BJ (cell line): ENCODE measurements around the gene ITGB1. TPM values are rescaled to one million over a fixed set of nuclear protein-coding genes. Genes with fewer than 3 reads are reported as not detected.

Source experiments
- CTCF ChIA-PET: fragments of 350-600 bp; formaldehyde crosslinking; extraction: SDS; loops from one replicate; lab custom pipeline; 2021; ENCODE audit warnings: antibody characterized with exemption, inconsistent platforms; lab: Yijun Ruan, JAX
- POLR2A ChIA-PET: fragments of 300-600 bp; sonication (Branson Sonifier 250); formaldehyde crosslinking; extraction: SDS; loops from one replicate; lab custom pipeline; 2021; ENCODE audit warnings: antibody characterized with exemption; lab: Charles Lee
- DNase-seq: peaks from one replicate; pipeline ENCODE4 v3.0.0-alpha.2; 2011; ENCODE audit warnings: low read depth
- H3K27me3 ChIP-seq: 2 replicates; pipeline ENCODE4 v1.6.0; 2011; ENCODE audit warnings: low read length; ENCODE audit not compliant: control insufficient read depth, insufficient read depth
- H3K36me3 ChIP-seq: 2 replicates; pipeline ENCODE4 v1.5.1; 2011; ENCODE audit warnings: low read length; ENCODE audit not compliant: control insufficient read depth, insufficient read depth
- H3K4me3 ChIP-seq: 2 replicates; pipeline ENCODE4 v1.5.1; 2011; ENCODE audit warnings: low read depth, mild to moderate bottlenecking, control low read depth, low read length
- polyA plus RNA-seq: library from polyadenylated mRNA; depleted of rRNA; stranded (reverse); fragments of >200 nt; gene quantifications from 2 replicates; pipeline ENCODE4 v1.2.3, GENCODE V29; 2011
- TF ChIP-seq, protein P1 (sequence below): IDR thresholded peaks from 2 replicates; pipeline ENCODE4 v1.5.1; 2011; ENCODE audit warnings: low read depth, mild to moderate bottlenecking, control low read depth, inconsistent platforms, low read length, moderate library complexity; ENCODE audit not compliant: insufficient read depth

ITGB1 gene
- polyA plus RNA-seq, 1 experiment, result 824 TPM

DNA sequence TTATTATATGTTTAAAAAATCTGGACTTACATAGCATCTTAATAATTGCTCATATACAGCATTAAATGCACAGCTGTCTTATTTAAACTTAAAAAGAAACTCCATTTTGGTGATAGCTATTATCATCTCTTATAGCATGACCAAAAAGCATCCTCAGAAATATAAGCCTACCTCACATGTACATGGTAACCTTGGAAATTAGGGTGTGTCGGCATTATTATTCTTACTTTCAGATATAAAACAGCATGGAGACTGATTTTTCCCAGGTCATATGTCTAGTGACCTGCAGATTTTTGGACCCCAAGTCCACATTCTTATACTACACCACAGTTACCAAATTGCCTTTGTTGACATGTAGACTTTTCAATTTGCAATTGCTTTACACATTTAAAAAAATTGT is 29.1 kb upstream of the ITGB1 start:
- DNase-seq, result no peak
- ChIA-PET POLR2A (no interaction called here), CTCF (interaction anchor here (1.5 kb wide), 1 partner anchor 15 kb away, joined by 3 read pairs; no protein-coding TSS in a partner anchor)
- TF ChIP-seq, protein P1, sequence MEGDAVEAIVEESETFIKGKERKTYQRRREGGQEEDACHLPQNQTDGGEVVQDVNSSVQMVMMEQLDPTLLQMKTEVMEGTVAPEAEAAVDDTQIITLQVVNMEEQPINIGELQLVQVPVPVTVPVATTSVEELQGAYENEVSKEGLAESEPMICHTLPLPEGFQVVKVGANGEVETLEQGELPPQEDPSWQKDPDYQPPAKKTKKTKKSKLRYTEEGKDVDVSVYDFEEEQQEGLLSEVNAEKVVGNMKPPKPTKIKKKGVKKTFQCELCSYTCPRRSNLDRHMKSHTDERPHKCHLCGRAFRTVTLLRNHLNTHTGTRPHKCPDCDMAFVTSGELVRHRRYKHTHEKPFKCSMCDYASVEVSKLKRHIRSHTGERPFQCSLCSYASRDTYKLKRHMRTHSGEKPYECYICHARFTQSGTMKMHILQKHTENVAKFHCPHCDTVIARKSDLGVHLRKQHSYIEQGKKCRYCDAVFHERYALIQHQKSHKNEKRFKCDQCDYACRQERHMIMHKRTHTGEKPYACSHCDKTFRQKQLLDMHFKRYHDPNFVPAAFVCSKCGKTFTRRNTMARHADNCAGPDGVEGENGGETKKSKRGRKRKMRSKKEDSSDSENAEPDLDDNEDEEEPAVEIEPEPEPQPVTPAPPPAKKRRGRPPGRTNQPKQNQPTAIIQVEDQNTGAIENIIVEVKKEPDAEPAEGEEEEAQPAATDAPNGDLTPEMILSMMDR, result no peak
- H3K27me3 ChIP-seq, result no peaks in the 10 kb centered on the region
- no peaks in the 10 kb centered on the region for H3K36me3 ChIP-seq
- H3K4me3 ChIP-seq, result no peak overlapping the region

DNA sequence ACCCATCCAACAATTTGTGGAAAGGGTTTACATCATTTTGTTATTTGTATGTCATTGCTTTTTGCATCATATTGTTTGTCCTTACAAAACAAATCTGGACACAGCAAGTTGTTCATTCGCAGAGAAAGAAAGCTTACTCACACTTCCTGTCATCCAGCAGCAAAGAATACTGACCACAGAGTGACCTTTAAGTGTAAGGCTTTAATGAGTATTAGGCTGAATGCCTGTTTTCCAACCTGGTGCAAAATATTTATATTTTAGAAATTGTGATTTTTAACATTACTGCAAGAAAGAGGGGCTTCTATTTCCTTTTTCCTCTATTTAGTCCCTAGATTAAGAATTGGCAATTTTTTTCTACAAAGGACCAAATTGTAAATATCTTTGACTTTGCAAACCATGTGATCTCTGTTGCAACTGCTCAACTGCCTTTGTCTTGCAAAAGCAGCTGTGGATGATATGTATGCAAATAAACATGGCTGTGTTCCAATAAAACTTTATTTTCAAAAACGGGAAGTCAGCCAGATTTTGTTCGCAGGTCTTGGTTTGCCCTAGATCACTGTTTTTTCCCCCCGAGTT is 27.8 kb upstream of the ITGB1 start:
- H3K27me3 ChIP-seq, result no peaks in the 10 kb centered on the region
- TF ChIP-seq, protein P1, result no peak
- DNase-seq, result no peak
- POLR2A ChIA-PET, result interaction anchor here (1.0 to 1.2 kb wide), 2 partner anchors 23 to 25 kb away, joined by 3 to 33 read pairs; no protein-coding TSS in a partner anchor
- H3K36me3 ChIP-seq, result no peaks in the 10 kb centered on the region
- no peak overlapping the region for H3K4me3 ChIP-seq
- CTCF ChIA-PET, result interaction anchor here (0.6 to 2.1 kb wide), 4 partner anchors 19 to 1022 kb away, joined by 3 to 7 read pairs (median 4); no protein-coding TSS in a partner anchor

GRCh38 chr10:32985341-32985764 is 27.3 kb upstream of the ITGB1 start:
- TF ChIP-seq, protein P1, result no peak
- CTCF ChIA-PET, result interaction anchor here (0.7 to 2.1 kb wide), 4 partner anchors 13 to 24 kb away, joined by 3 to 7 read pairs (median 4); no protein-coding TSS in a partner anchor
- no peak overlapping the region for H3K4me3 ChIP-seq

DNA sequence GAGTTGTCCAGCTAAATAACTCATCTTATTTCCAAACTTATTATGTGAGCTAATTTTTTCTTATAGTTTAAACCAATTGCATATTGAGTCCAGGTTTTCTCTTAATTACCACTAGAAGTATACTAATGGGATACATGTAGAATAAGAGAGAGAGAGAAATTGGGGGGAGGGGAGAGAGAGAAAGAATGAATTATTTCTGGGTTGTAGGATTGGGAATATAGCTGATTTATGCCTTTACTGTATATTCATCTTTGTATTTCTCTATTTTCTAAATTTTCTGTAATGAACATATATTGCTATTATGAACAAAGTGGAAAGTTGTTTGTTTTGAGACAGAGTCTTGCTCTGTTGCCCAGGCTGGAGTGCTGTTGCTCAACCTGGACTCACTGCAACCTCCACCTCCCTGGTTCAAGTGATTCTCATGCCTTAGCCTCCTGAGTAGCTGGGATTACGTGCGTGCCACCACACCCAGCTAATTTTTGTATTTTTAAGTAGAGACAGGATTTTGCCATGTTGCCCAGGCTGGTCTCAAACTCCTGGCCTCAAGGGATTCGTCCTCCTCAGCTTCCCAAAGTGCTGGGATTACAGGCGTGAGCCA is 26.1 kb upstream of the ITGB1 start:
- CTCF ChIA-PET, result interaction anchor here (0.8 to 2.1 kb wide), 6 partner anchors 18 to 29 kb away, joined by 3 to 6 read pairs (median 3); no protein-coding TSS in a partner anchor
- POLR2A ChIA-PET, result no interaction called here
- Histone ChIP-seq H3K27me3 (no peaks in the 10 kb centered on the region), H3K36me3 (no peaks in the 10 kb centered on the region), H3K4me3 (no peak overlapping the region)
- TF ChIP-seq, protein P1, result no peak
- DNase-seq, result no peak

More at GRCh38 chr10:32985341-32985764, 27.3 kb upstream of the ITGB1 start:
- POLR2A ChIA-PET, result interaction anchor here (1.0 to 1.2 kb wide), 2 partner anchors 24 kb away, joined by 3 to 33 read pairs; no protein-coding TSS in a partner anchor
- DNase-seq, result no peak
- H3K27me3 ChIP-seq, result no peaks in the 10 kb centered on the region
- no peaks in the 10 kb centered on the region for H3K36me3 ChIP-seq
